Measurements from ENCODE around the gene REXO5.
"Not testable (repeated sequence)": the region's sequence is repeated elsewhere in the genome, so short reads cannot be mapped to it uniquely, and the experiment has no call there.

Gene REXO5

DNA sequence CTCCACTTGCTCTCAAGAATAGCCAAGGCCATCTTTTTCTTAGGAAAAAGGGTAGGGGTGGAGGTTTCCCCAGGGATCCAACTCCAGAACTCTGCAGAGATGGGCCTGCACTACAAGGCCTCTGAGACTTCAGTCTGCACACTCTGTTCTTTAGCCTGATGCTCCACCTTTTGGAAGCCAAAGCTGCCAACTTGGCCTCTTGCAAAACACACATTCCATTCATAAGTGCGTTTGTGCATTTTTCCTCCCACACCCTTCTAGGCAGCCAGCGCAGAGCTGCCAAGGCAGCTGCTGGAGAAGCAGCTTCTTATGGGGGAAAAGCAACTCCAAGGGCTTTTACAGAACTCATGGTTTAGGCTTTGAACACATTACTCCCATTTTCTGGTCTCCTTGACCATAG lies 45.3 kb downstream of the REXO5 start:
- FAIRE-seq, result no peak

DNA sequence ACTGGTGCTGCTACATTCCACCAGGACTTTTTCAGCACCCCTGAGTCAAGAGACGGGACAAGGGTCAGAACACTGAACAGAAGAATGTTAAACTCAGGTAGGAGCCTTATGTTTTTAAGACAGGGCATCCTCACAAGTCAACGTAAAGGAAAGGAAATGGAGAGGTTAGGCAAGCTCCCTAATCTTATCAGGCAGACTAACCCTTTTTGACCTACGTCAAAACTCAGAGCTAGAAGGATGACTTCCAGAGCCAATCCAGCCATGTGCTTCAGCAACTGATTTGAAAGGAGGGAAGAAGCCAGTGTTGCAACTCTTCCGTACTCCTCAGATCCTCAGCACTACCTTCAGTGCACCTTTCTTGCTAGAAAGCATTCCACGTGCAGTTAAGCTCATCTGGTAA lies 46.8 kb downstream of the REXO5 start:
- no peak for FAIRE-seq

DNA sequence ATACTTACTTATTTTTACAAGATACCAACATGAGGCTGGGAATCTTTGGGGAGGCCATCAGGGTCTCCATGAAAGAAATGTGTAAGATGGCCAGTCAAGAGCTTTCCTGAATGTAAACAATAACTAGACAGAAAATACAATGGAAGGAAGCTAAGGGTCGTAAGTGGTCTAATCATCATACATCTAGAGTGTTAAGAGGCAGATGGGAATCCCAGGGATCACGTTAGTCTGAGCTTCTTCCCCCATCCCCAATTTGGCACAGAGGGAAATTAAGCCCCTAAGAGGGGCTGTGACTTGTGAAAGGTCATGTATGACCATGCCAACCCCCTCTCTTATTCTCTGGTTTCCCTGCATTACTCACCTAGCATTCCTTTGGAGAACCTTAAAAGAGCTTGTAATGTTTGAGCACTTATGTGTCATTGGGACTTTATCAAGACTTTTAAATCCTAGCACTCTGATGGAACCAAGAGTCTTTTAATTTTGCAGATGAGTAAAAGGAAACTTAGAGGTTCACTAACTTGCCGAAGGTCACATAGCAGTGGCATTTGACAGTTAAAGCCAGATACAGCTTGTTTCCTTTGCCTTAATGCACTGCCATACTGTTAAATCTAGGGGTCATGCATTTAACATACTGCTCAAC lies 47.8 kb downstream of the REXO5 start:
- FAIRE-seq, result no peak

DNA sequence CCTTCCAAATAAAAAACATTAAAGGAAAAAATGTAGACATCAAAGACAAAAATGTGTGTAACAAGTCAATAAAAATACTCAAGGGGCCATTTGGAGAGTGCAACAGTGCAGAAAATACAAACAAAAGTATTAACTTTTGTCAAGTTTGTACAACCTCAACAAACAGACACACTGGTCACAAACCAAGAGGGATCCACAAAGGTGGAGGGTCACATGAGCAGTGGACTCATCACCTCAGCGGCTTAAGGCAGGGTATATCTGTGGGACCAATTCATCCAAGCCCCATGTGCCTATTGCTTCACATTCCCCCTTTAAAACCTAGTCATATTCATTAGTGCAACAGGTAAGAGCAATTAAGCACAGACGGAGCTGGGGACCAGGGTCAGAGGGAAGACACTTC lies 48.6 kb downstream of the REXO5 start:
- FAIRE-seq, result no peak

DNA sequence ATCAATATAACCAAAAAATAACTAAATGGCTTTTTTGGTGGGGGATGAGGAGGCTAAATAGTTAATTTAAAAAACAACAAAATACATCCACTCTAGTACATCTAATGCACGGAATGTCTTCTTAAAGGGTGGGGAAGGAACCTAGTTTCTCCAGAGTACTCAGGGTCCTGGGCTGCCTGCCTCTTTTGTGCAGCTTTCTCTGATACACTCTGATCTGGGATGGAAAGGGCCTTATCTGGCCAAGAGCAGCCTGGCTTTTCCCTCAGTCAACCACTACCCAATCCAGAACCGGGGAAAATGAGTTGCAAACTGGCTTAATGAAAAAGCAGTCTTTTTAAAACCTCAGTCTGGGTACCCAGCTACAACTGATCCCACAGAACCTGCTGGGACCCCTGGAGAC lies 51.0 kb downstream of the REXO5 start:
- no peak for FAIRE-seq

DNA sequence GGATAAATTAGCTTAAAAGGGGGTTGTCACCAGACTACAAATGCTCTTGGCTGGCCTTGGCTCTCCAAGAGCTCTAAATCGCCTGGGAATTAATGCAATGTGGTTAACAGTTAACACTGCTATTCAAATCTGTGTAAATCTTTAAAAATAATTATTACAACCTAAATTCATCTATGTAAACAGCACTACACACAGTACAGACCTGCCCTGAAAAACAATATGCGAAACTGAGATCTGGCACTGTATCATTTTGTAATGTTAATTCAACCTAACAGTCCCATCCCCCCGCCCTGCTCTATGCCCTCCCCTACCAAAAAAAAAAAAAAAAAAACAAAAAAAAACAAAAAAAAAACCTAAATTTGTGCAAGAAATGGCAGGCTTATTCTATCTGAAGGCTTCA lies 52.9 kb downstream of the REXO5 start:
- FAIRE-seq, result no peak

DNA sequence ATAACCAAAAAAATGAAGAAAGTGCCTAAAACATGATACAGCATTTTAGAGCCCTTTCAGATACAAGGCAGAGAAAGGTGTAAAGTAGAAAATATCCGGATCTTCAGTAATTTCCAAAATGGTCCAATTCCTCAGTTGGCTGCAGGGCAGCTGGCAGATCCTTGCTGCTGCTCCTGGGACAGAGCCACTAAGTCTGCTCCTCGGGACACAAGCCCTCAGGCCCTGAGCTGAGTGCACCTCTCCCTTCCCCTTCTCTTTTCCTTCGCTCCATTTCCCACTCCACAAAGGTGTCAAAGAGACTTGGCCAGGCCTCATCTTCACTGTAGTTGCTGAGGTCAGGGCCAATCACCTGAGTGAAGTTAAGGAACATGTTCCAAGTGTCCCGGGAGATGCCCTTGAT lies 53.4 kb downstream of the REXO5 start:
- no peak for FAIRE-seq

DNA sequence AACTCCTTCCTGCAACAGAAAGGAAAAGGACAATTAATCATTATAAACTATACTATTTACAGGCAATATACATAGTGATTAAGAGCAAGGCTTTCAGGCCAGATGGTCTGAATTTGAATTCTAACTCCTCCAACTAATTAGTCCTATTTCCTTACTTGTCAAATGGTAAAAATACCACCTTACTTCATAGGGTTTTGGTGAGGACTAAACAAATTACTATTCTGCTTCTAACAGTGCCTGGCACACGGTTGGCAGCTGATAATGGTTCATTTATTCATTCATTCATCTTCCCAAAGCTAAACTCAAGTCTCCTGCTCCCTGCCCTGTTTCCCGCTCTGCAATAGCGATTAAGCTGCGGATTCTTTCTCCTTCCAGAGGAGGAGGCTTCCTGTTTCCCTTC lies 54.0 kb downstream of the REXO5 start:
- no peak for FAIRE-seq

DNA sequence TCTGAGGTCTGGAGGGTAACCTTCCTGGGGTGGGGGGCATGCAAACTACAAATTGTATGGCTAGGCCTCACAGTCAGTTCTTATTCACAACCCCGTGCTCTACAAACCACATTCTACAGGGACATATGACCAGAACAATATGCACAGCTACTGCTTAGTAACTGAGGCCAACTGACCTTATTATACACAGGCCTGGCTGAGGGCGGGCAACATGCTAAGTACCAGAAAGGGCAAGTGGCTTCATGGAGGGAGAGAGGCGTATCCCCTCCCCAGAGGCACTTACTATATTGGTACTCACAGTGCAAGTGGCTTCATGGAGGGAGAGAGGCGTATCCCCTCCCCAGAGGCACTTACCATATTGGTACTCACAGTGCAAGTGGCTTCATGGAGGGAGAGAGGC lies 54.7 kb downstream of the REXO5 start:
- FAIRE-seq, result not testable (repeated sequence)

DNA sequence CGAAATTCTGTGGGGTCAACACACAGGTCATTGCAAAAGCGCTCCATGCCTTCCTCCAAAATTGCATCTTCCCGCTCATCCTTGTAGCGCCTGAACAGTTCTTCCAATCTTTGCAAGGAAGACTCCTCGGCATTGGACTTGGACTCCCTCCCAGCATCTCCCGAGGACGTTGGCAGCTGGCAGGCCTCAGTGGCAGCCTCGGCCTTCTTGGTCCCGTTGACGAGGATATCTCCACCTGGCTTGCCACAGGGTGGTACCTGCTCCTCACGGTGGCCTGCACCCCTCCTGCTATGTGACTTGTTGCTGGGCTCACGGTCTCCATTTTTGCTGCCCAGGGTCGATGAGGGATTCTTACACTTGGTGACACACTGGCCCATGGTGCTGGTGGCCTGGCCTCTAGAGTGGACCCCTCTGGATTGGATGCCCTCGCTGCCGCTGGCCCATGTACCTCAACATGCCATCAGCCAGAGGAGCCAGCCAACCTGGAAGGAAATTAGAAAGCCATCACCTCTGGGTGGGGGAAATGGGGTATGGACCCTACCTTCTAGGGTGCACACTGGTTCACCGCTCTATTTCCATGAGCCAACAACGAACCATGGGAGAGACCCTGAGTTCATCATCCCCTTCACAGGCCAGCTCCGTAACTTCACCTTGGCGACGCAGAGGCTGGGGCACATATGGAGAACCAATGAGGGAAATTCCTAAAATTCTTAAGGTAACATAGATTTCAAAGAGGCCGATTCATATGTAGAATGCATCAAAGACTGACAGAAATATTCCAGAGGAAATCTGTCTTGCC lies 56.0 kb downstream of the REXO5 start:
- FAIRE-seq, result no peak

DNA sequence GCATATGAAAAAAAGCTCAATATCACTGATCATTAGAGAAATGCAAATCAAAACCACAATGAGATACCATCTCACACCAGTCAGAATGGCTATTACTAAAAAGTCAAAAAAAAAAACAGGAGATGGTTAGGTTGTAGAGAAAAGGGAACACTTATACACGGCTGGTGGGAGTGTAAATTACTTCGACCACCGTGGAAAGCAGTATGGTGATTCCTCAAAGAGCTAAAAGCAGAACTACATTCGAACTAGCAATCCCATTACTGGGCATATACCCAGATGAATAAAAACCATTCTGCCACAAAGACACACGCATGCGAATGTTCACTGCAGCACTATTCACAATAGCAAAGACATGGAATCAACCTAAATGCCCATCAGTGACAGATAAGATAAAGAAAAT lies 58.0 kb downstream of the REXO5 start:
- FAIRE-seq, result not testable (repeated sequence)

DNA sequence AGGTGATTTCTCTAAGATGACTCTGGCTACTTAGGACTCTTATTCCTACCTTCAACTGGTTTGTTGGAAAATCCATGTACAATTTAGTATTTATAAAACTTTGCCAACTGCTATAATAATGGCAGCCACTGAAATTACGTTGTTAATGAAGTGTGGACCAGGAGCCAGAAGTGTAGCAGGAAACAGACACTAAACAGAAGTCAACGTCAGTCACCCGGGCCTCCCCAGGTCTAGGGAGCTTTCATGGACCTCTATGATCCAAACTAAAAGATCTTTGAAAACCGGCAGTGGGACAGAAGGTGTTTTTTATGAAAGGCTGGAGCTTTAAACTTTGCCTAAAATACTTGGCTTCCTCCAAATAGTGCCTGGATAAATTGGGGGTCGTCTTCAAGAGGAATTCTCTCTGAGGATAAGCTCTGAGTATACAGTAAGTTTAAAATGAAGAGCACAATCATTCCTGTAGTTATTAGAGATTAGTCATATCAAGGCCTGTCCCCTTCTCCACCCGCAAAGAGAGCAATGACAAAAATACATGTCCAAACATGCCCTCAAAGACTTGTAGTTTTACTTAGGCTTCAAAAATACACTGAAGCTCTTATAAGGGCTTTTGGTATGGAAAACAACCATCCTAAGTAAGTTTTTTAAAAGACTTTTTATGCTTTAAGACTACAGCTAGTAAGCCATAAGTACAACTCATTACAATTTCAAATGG lies 59.2 kb downstream of the REXO5 start:
- no peak for FAIRE-seq

DNA sequence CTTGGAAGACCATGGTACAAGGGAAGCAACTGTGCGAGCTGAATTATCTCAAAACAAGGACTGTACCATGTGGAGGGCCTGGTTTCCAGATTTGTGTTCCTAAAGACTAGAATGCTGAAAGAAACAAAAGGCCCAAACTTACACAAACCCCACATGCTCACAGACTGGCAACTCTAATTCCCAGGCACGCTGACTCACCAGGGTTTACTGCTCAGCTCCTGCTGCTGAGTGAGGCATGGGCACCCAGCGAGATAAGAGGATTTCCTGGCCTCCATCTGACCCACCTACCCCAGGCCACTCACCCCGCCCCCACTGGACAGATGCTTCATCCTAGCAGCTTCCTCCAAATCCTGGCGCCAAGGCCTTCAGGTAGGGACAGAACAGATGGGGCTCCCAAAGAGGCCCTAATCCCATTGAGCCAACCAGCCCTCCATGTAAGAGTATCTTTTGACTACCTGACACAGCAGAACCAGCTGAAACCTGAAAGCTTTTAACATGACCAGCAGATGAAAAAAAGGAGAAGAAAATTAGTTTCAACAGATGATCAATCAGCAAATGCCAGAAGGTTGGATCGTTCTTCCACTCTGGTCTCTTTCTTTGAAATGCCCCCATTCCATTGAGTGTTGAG lies 59.9 kb downstream of the REXO5 start:
- no peak for FAIRE-seq

DNA sequence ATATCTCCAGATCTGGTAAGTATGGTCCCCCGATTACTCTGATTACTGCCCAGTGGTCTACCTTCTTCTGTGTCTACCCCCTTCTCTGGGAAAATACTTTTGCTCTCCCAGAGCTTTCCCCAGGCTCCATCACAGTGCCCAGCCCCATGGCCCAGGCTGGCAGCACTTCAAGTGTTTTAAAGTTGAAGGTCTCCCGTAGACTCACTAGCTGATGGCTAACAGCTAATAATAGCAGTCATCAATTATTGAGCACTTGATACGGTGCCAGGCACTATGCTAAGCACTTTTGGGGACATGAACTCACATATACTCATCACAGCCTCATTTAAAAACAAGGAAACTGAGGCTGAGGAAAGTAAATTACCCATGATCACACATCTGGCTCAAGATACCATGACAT lies 60.5 kb downstream of the REXO5 start:
- no peak for FAIRE-seq

DNA sequence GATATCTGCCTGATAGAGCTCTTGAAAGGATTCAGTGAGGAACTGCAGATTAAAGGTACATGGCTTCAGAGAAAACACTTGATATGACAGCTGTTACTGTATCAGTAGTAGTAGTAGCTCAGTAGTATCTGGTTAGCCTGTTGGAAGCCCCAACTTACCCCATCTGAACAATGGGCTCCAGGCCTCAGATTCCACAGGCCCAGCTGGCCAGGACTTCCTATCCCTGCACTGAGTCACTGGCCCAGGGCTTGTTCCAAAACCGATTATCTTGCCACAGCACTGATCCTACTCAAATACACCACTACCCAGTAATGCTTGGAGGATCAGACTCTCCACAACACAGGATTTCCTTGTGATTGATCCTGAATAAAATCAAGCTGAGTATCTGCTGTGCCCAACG lies 61.3 kb downstream of the REXO5 start:
- FAIRE-seq, result no peak

DNA sequence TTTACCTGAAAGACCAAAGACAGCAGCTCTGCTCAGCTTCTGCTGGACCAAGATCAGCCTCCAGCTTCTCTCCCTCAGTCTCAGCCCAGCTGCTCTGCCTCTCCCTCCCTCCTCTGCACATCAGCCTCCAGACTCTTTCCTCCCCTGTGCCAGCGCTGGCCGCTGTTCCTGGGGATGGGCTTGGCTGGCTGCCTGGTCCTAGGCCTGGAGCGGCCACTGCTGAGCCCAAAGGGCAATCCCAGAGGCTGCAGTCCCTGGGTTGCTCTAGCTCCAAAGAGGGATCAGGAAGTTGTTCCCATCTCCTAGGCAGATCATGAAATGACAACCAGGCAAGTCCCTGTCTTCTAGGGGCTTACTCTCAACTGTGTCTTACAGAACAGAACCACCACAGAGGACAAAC lies 62.6 kb downstream of the REXO5 start:
- no peak for FAIRE-seq

DNA sequence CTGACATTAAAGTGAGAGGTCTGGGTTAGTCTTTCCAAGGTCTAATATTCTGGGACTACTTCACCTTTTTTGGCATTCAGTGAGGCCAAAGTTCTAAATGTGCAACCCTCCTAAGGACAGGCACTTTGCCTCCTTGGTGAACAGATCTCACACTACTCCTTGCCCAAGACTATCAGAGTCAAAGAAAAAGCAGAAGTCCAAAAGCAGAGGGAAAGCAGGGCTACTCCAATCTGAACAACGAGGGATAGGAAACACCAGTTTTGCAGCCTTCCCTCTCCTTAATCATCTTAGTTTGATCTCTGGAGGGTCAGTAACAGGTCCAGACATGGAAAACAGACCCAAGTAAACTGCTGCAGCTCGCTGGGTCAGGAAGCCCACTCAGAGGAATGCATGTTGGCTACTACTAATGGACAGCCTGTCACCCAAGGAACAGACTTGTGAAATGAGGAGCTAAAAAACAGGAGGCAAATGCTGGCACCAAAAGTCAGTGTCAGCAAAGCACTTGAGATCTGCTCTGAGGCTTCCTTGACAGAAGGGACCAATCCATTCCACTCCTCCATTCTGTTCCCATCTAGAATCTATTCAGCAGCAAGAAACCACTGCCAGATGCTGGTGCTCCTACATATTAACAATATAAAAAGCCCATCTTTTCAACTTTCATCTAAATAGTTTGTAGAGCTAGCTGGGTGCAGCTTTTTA lies 63.9 kb downstream of the REXO5 start:
- FAIRE-seq, result no peak

DNA sequence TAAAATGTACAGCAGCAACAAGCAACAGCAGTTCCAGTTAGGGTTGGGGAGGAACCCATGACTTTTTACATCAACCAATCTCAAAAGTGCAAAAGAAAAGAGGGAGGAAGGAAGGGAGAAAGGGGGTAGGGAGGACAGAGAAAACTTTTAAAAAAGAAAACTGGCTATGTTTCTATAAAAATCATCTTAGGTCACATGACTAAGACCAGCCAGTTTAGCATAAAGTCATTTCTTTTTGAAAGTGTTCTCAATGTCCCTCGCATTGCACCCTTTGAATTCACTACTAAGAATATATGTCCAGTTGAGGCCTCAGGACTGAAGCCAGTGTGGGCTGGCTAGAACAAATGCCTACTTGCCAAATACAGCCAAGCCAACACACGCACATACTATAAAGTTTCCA lies 64.9 kb downstream of the REXO5 start:
- no peak for FAIRE-seq

DNA sequence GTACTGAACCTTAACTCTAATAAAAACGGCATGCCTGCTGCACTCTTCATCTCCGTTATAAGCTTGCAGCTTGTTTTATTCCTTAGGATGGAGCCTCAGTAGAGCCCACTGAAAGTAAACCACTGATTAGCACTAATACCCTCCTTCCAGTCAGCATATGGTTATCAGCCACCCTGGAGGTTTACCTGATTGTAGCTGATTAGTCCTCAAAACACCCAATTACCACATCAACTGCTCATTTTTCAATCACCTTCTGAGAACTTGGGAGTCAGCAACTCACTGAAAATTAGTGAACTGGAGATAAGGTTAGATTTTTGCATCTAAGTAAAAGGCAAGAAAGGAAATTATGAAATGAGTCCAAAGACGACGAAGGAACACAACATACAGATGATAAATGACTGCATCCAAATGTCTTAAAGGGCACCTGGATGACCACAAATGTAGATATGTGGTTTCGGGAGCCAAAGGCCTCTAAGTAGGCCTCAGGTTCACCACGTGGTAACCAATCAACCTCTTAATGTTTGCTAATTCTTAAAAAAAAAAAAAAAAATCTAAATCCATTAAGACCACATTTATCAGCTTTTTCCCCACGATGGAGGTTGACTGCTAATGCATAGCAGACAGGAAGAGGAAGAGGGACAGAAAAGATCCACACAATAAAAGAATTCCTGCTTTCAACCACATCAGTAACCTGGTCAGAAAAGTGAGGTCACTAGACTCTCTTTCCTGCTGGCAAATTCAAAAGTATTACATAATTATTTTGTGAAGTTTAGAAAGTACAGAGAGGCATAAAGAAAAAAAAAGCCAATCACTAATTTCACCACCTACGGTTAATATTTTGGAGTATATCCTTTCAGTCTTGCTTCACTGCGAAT lies 65.9 kb downstream of the REXO5 start:
- no peak for FAIRE-seq

DNA sequence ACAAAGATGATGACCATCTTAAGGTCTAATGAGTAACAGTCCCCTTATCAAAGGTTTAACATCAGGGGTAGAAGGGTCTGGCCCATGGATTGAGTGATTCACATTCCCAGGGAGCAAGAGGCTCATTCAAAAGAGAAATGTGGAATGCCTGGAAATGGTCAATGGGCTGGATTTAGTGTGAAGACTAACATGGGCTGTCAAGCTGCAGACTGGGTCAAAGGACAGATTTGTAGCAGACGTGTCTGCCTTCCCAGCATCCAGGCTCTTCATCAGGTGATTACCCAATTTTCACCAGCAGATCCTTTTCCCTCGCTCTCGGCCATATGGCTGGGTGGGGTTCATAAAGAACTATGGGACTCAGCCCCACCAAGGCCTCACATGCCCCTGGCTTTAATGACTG lies 67.0 kb downstream of the REXO5 start:
- FAIRE-seq, result no peak

DNA sequence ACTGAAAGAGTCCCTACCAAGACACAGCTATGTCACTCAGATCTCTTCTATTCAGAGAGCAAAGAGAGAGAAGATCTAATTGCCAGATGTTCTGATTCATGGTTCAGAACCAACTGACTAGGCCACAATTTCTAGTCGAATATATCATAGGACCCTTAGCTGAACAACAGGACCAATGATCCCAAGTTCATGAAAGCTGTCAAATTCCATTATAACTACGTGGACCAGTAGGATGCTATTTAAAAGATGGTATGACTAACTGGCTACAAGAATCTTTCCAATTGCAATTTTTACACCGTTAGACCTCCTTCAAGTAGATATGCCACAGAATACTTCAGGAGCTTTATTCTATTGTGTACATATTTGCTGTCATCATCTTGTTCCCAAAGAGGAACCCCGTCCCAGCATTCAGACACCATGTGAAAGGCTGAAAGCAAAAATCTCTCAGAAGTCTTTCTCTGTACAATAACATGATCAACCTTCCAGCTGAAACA lies 67.8 kb downstream of the REXO5 start:
- FAIRE-seq, result no peak

DNA sequence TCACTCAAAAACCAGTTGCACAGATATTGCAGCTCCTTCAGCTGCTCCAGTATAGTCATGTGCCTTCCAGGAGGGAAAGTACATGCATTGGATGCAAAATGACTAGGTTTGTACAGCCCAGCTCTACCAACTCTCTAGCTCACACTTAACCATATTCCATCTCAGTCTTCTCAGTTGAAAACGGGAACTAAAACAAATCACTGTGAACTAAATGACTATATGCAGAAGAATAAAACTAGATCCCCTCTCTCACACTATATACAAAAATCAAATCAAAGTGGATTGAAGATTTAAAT lies 69.0 kb downstream of the REXO5 start:
- FAIRE-seq, result no peak

All from A204.1 (cell line).